Right lobe of liver (tissue), 4 donors: ENCODE results near the gene GPR161.

ENCODE experiments used
- CTCF ChIP-seq, 4 donors: fragments of 200-600 bp in 3 of 4; fragments of 450-650 bp in 1 of 4; IDR thresholded peaks; one replicate each; pipeline versions ENCODE4 v1.5.1 to v1.8.0; 2016 to 2022; ENCODE audit warnings: antibody characterized with exemption in 4 of 4, mild to moderate bottlenecking in 2 of 4
- POLR2A ChIP-seq: fragments of 450-650 bp; IDR thresholded peaks from one replicate; pipeline ENCODE4 v1.6.1; 2017; ENCODE audit warnings: antibody characterized with exemption, mild to moderate bottlenecking
- donor health status: DM: no; HTN: no; CAD: no.
- donor health status: DM: no; HTN: no; CAD: no.
- donor health status: DM: no; HTN: yes; CAD: no.

DNA sequence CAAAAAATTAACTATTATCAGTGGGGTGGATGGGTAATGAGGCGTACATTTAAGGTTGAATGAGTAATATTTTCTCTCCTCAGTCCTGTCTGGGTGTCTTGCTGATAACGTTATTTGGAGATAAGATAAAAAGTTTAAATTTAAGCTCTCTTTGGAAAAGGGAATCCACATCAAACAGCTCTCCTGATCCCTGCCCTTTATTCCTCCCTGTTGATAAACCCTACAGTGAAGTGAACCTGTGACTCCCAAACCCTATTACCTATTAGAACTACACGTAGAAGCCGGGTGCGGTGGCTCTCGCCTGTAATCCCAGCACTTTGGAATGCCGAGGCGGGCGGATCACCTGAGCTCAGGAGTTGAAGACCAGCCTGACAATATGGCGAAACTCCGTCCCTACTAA lies 9.9 kb upstream of the GPR161 start:
- TF ChIP-seq CTCF (IDR thresholded peaks at IDR 0.05) (no peak), POLR2A (no peak)
